Activated CD8-positive, alpha-beta T cell treated with anti-CD3 and anti-CD28 coated beads, Interleukin-2, amount 10 ng/mL, durations not matched to agents 7 days and 5 days (primary cell): ENCODE data around the gene IMMP1L. TPM values are rescaled to one million over a fixed set of nuclear protein-coding genes. Genes with fewer than 3 reads are reported as not detected.

ENCODE experiments used
- total RNA-seq, 2 experiments: library from RNA; stranded (reverse); gene quantifications; one replicate each; pipeline ENCODE4 v1.2.3, GENCODE V29; 2021

The IMMP1L gene
- total RNA-seq, 2 experiments from 2014 or later: 17.7 to 18.1 TPM

Other genes with a start within 250 kb of the IMMP1L start
- gene DCDC1, start 139.9 kb downstream of the IMMP1L start, total RNA-seq: not detected
- 10 to 100 TPM; 13.7 to 15.8 TPM for gene DNAJC24, start 139.8 kb downstream of the IMMP1L start, total RNA-seq
- 10 to 100 TPM; 23.0 to 23.3 TPM for gene ELP4, start 145 bp upstream of the IMMP1L start, total RNA-seq